Heart left ventricle (tissue), 13 donors: ENCODE results near the gene ATF6B.

Experiments used
- CTCF ChIP-seq, 12 donors: fragments of 200-600 bp; sonication (generic) in 4 of 12; IDR thresholded peaks; one replicate each; pipeline versions ENCODE4 v1.5.0 to v1.8.0; 2018 to 2022; ENCODE audit warnings: antibody characterized with exemption in 12 of 12, mild to moderate bottlenecking in 5 of 12
- POLR2A ChIP-seq, 2 donors: fragments of 450-650 bp; IDR thresholded peaks; one replicate each; pipeline ENCODE4 v1.6.1; 2017; ENCODE audit warnings: antibody characterized with exemption in 2 of 2, mild to moderate bottlenecking in 2 of 2, moderate library complexity in 2 of 2
- donor health status: ischemic (EF 13 %, LVEDD 7.1; RV severe dilation, severe dysfunction).
- donor health status: DM: no; HTN: yes; CAD: no.
- donor health status: DM: no; HTN: no; CAD: no.
- donor health status: ischemic (EF 25% LVEDD 6.9; RV normal size, moderate dysfunction).
- donor health status: ischemic (EF 25% LVEDD 5.7; RV mildly dilated, moderate dysfunction).
- donor health status: ischemic (EF 35%, LVEDD 5.7; RV mildly dilated, moderate dysfunction).
- donor health status: nonischemic (EF 11% LVEDD 7.7; RV severe dilation, severe dysfunction).
- donor health status: DM: yes; HTN: yes; CAD: no.
- donor health status: PGD.
- donor health status: ischemic (EF 29% LVEDD 5.4; RV normal size, mild dysfunction).
- donor health status: nonischemic (EF 23%, LVEDD 6.1; RV moderate dilation, normal function).

GRCh38 chr6:32127409-32127716 is 683 bp downstream of the ATF6B start:
- TF ChIP-seq CTCF (IDR thresholded peaks at IDR 0.05) (no peak), POLR2A (IDR thresholded peaks at IDR 0.05) (no peak)
